GM19099 (cell line): ENCODE data around the gene CFAP299.

ENCODE experiments used
- POLR2A ChIP-seq: IDR thresholded peaks from 3 replicates; pipeline ENCODE4 v1.6.1; 2011; ENCODE audit warnings: low read depth; ENCODE audit not compliant: insufficient read length; ENCODE audit errors: extremely low read depth

Gene CFAP299

GRCh38 chr4:80507077-80507476 is 171.5 kb downstream of the CFAP299 start:
- TF ChIP-seq POLR2A, result no peak

DNA sequence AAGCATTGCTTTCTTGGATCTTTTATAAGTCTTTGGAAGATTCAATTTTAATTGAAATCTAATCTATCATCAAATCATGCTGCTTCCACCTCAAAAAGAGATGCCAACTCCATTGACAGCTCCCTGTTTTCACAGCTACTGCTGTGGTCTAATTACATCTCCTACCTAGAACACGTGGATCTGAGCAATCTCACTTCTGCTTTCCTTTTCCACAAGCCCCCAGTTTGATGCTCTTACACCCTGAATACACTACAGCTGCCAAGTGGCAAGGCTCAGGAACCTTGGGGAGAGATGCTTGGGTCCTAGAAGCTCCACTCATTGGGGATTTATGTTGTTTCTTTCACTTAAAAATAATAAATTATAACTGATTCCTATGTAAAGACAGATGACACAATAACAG is 172.0 kb downstream of the CFAP299 start:
- TF ChIP-seq POLR2A, result no peak

- no peak for TF ChIP-seq POLR2A
These were observed 180.0 kb downstream of the CFAP299 start for GRCh38 chr4:80515496-80515895.

DNA sequence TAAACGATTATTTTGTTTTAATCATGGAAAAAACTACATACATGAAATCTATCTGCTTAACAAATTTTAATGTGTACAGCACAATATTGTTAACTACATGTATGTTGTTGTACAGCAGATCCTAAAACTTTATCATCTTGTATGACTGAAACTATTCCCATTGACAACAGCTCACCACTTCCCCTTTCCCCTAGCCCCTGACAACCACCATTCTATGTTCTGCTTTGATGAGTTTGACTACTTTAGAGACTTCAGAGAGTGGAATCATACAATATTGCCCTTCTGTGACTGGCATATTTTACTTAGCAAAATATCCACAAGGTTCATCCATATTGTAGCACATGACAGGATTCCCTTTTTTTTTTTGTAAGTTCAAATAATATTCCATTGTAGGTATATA is 185.9 kb downstream of the CFAP299 start:
- no peak for TF ChIP-seq POLR2A

- no peak for TF ChIP-seq POLR2A
These were observed 191.2 kb downstream of the CFAP299 start for GRCh38 chr4:80526697-80527096.

- TF ChIP-seq POLR2A, result no peak
These were observed 193.5 kb downstream of the CFAP299 start for GRCh38 chr4:80529026-80529425.

DNA sequence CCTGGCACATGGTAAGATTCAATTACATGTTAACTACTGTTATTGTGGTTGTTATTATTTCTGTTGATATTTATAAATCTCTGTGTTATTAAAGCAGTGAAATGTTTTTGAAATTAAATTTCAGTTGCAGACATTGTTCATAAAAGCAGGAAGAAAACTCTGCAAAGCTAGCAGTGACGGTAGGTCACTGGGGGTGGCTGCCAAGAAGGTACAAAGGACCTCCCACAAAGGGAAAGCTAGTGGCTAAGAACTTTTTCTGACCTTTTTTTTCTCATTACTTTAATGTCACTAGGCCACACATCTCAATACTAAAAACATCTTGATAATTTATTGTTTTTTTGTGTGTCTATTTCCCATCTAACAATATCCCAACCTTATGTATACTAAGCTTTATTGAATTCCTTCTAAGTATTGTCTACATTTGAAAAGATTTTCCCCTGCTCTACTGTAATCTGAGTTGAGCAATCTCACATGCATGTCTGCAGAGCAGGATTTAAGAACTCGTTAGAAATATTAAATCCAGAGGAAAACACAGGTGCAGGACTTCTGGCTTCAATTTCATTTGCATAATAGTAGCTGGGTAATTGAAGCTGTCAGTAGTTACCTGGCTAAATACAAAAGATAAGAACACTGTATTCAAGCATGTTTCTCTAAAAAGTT is 197.3 kb downstream of the CFAP299 start:
- no peak for TF ChIP-seq POLR2A

DNA sequence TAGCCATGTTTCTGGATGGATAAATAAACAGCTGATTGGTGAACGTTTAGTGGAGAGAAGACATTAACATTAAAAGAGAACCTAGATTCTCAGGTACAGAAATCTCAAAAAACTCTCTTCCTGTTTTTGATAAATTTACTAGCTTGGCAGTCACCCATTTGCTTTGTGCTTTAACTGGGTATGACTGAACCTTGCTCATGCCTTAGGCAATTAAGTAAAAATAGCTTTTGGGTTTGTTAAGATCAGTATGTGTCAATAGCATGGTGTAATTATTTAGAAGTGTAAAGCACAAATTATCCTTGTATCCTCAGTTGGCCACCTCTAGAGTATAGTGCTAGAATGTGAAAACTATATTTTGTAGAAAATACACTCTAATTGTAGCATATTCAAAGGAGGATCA is 200.0 kb downstream of the CFAP299 start:
- TF ChIP-seq POLR2A, result no peak

GRCh38 chr4:80538276-80538926 is 202.9 kb downstream of the CFAP299 start:
- TF ChIP-seq POLR2A, result no peak

GRCh38 chr4:80539190-80539589 is 203.7 kb downstream of the CFAP299 start:
- no peak for TF ChIP-seq POLR2A

GRCh38 chr4:80540349-80540748 is 204.8 kb downstream of the CFAP299 start:
- no peak for TF ChIP-seq POLR2A

GRCh38 chr4:80540785-80541469 is 205.4 kb downstream of the CFAP299 start:
- no peak for TF ChIP-seq POLR2A

- TF ChIP-seq POLR2A, result no peak
These were observed 207.2 kb downstream of the CFAP299 start for GRCh38 chr4:80542747-80543146.

- TF ChIP-seq POLR2A, result no peak
These were observed 224.8 kb downstream of the CFAP299 start for GRCh38 chr4:80560337-80560736.

GRCh38 chr4:80566203-80566872 is 230.8 kb downstream of the CFAP299 start:
- no peak for TF ChIP-seq POLR2A
